Neural crest cell (in vitro differentiated cells): ENCODE data around the gene BCL7C. TPM values are rescaled to one million over a fixed set of nuclear protein-coding genes. Genes with fewer than 3 reads are reported as not detected.

Experiments used
- DNase-seq: peaks from one replicate; pipeline ENCODE4 v3.0.0; 2021; ENCODE audit warnings: low read depth, mixed read lengths, low spot score
- H3K27ac Mint-ChIP-seq: one replicate; pipeline ENCODE4 v1.8.0; 2021; ENCODE audit warnings: mild to moderate bottlenecking, mixed read lengths; ENCODE audit not compliant: unreplicated experiment
- H3K27me3 Mint-ChIP-seq: 2 replicates; pipeline ENCODE4 v1.8.0; 2021; ENCODE audit warnings: low read depth, mild to moderate bottlenecking, mixed read lengths
- H3K36me3 Mint-ChIP-seq: 2 replicates; pipeline ENCODE4 v1.8.0; 2021; ENCODE audit warnings: low read depth, mild to moderate bottlenecking, mixed read lengths
- H3K4me1 Mint-ChIP-seq: 2 replicates; pipeline ENCODE4 v1.8.0; 2021; ENCODE audit warnings: mixed read lengths
- H3K4me3 Mint-ChIP-seq: one replicate; pipeline ENCODE4 v1.8.0; 2021; ENCODE audit warnings: mild to moderate bottlenecking, mixed read lengths
- H3K9me3 Mint-ChIP-seq: 2 replicates; pipeline ENCODE4 v1.8.0; 2021; ENCODE audit warnings: mixed read lengths
- total RNA-seq: library from RNA; stranded (reverse); gene quantifications from 2 replicates; pipeline ENCODE4 v1.2.1, GENCODE V29; 2021
- TF ChIP-seq, protein P1 (sequence below): fragments of 200-600 bp; sonication (generic); conservative IDR thresholded peaks from 2 replicates; pipeline ENCODE4 v1.5.0; 2021; ENCODE audit warnings: antibody characterized with exemption, mild to moderate bottlenecking

BCL7C gene
- total RNA-seq, 1 donor from 2014 or later, result 38.4 TPM

DNA sequence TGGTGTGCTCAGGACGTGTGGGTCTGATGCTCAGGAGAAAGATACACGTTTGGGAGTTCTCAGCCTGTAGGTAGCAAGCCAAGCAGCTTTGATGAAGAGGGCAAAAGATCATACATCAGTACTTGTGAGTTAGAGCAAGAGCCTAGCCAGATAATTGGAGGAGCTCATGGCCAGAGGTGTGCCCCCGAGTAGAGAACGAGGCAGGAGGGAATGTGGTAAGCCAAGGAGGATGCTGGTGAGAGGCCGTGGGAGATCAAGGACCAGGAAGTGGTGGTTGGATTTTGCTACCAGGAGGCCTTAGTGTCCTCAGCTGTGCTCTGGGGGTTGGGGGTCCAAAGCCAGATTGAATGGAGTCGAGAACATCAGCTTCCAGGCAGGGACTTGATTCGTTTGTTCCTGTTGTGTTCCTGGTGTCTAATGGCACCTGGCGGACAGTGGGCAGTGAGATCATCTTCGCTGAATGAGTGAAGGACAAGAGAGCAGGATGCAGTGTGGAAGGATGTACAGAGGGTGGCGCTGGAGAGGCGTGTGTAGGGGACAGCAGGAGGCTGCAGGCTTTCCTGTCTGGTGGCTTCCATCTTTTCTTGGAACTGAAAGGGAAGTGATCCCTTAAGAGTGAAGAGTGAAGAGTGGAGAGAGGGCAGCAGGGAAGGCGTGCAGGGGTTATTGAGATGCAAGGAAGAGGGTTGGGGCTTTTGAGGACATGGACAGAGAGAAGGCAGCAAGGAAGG, 41.1 kb upstream of the BCL7C start:
- Mint-ChIP-seq H3K27me3 (no peaks in the 10 kb centered on the region), H3K36me3 (peaks cover 10% of the 10 kb centered on the region)
- DNase-seq, result peak; percentile 45

DNA sequence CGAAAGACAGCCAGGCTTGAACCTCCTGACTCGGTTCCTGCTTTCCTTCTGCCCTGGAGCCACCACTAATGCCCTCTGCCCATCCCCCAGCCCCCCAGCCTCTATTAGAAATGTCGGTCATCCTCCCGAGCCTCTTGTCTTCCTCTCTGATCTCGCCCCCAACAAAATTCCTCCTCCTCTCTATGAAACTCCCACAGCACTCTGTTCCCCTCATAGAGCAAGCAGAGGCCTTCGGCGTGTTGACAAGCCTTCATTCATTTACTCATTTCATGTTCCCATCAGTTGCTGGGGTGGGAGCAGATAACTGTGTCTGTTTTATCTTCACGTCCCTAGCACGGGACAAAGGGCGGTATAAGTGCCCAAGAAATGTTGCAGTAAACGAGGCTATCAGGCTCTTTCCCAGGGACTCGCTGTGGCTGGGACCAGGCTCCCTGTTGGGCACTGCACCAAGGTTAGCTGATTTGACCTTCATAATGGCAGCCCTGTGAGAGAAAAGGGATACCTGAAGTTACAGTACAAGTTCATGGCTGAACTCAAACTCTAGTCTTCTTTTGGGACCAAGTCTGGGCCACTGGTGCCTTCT, 37.3 kb upstream of the BCL7C start:
- Mint-ChIP-seq H3K36me3 (peaks cover 4% of the 10 kb centered on the region), H3K4me3 (no peak overlapping the region), H3K4me1 (peaks cover 11% of the 10 kb centered on the region), H3K27ac (no peak overlapping the region), H3K27me3 (no peaks in the 10 kb centered on the region), H3K9me3 (no peaks in the 10 kb centered on the region)
- DNase-seq, result no peak
- TF ChIP-seq, protein P1, sequence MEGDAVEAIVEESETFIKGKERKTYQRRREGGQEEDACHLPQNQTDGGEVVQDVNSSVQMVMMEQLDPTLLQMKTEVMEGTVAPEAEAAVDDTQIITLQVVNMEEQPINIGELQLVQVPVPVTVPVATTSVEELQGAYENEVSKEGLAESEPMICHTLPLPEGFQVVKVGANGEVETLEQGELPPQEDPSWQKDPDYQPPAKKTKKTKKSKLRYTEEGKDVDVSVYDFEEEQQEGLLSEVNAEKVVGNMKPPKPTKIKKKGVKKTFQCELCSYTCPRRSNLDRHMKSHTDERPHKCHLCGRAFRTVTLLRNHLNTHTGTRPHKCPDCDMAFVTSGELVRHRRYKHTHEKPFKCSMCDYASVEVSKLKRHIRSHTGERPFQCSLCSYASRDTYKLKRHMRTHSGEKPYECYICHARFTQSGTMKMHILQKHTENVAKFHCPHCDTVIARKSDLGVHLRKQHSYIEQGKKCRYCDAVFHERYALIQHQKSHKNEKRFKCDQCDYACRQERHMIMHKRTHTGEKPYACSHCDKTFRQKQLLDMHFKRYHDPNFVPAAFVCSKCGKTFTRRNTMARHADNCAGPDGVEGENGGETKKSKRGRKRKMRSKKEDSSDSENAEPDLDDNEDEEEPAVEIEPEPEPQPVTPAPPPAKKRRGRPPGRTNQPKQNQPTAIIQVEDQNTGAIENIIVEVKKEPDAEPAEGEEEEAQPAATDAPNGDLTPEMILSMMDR, result no peak

More for the DNA sequence above, 41.1 kb upstream of the BCL7C start:
- H3K4me3 Mint-ChIP-seq, result peak overlapping the region; percentile 0
- H3K9me3 Mint-ChIP-seq, result no peaks in the 10 kb centered on the region
- TF ChIP-seq, protein P1, result peak; percentile 54
- peaks cover 5% of the 10 kb centered on the region for H3K4me1 Mint-ChIP-seq
- peak overlapping the region; percentile 37 for H3K27ac Mint-ChIP-seq

DNA sequence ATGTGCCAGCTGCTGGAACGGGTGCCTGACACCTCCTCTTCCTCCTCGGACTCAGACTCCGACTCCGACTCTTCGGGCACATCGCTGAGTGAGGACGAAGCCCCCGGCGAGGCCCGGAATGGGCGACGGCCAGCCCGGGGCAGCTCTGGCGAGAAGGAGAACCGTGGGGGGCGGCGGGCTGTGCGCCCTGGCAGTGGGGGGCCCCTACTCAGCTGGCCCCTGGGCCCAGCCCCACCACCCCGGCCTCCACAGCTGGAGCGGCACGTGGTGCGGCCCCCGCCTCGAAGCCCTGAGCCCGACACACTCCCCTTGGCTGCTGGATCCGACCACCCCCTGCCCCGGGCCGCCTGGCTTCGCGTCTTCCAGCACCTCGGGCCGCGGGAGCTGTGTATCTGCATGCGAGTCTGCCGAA, 36.3 kb upstream of the BCL7C start:
- no peak for DNase-seq
- TF ChIP-seq, protein P1, result no peak
- H3K36me3 Mint-ChIP-seq, result peaks cover 2% of the 10 kb centered on the region
- no peaks in the 10 kb centered on the region for H3K27me3 Mint-ChIP-seq
- no peak overlapping the region for H3K27ac Mint-ChIP-seq
- H3K4me3 Mint-ChIP-seq, result no peak overlapping the region
- peaks cover 14% of the 10 kb centered on the region for H3K4me1 Mint-ChIP-seq
- H3K9me3 Mint-ChIP-seq, result no peaks in the 10 kb centered on the region

DNA sequence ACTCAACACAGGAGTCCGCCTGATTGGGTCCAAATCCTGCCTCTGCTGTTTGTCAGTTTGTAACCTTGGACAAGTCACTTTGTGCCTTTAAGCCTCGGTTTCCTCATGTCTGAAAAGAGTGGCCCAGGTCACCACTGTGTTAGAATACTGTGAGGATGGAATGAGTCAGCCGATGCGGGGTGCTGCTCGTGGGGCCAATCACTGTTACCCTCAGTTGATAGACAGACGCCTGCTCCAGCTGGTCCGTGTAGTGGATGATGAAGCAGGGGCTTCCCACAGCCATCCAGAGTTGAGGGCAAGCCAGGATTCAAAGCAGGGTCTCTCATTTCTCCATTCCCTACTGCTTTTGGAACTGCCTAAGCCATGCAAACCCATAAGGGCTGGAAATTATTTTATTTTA, 35.3 kb upstream of the BCL7C start:
- Mint-ChIP-seq H3K9me3 (no peaks in the 10 kb centered on the region), H3K4me3 (no peak overlapping the region), H3K4me1 (peaks cover 17% of the 10 kb centered on the region), H3K36me3 (no peaks in the 10 kb centered on the region), H3K27ac (no peak overlapping the region), H3K27me3 (no peaks in the 10 kb centered on the region)
- no peak for DNase-seq
- TF ChIP-seq, protein P1, result no peak

DNA sequence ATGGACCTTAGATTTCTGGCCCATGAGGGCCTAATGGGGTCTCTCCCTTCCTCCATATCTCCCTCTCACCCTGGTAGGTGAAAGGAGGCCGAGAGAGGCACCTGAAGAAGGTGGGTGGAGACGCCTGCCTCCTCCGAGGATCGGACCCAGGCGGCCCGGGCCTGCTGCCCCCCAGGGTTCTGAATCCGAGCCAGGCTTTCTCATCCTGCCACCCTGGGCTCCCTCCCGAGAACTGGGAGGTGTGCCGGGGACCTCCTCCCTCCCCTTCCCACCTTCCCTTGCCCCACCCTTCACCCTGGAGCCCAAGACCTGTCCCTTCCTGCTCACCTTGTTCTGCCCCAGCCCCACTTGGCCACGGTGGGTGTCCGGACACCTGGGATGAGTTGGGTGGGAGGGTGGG, 34.5 kb upstream of the BCL7C start:
- TF ChIP-seq, protein P1, result no peak
- Mint-ChIP-seq H3K27ac (no peak overlapping the region), H3K27me3 (no peaks in the 10 kb centered on the region), H3K4me3 (peak overlapping the region; percentile 84), H3K36me3 (no peaks in the 10 kb centered on the region), H3K4me1 (peaks cover 17% of the 10 kb centered on the region), H3K9me3 (no peaks in the 10 kb centered on the region)
- no peak for DNase-seq
